Kidney glomerular epithelial cell (primary cell): ENCODE data around the gene MRPL20.
"Not testable (repeated sequence)": the region's sequence is repeated elsewhere in the genome, so short reads cannot be mapped to it uniquely, and the experiment has no call there.

Experiments
- DNase-seq: peaks from one replicate; lab custom pipeline; 2025; lab: John Stamatoyannopoulos, UW

Gene MRPL20

GRCh38 chr1:1385931-1386330 lies 21.2 kb downstream of the MRPL20 start:
- no peak for DNase-seq

GRCh38 chr1:1385339-1385738 lies 21.8 kb downstream of the MRPL20 start:
- not testable (repeated sequence) for DNase-seq

GRCh38 chr1:1381294-1381693 lies 25.8 kb downstream of the MRPL20 start:
- no peak for DNase-seq

GRCh38 chr1:1380860-1381259 lies 26.2 kb downstream of the MRPL20 start:
- no peak for DNase-seq

DNA sequence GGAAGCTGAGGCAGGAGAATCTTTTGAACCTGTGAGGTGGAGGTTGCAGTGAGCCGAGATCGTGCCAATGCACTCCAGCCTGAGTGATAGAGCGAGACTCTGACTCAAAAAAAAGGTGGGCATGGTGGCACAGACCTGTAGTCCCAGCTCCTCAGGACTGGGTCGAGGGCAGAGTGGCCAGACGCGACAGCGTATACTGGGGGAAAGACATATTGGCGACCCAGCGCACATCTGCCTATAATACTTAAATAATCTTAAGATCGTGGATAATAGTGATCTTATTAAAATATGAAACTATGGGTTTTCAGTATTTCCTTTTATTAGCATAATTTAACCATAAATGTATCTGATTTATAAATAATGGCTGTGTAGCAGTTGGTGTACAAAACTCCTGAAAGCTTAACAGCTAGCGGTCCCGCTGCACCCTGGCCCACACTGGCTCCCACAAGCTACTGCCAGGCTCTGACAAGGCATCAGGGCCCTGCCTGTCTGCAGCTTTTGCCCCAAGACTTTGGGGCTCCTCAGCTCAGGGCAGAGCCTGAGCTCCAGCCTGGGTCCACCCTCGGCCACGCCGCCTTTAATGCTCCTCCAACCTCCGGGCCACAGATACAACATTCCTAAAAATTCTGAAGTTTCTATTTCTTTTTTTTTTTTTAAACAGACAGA lies 29.4 kb downstream of the MRPL20 start:
- DNase-seq, result no peak

GRCh38 chr1:1376551-1377226 lies 30.4 kb downstream of the MRPL20 start:
- DNase-seq, result no peak

DNA sequence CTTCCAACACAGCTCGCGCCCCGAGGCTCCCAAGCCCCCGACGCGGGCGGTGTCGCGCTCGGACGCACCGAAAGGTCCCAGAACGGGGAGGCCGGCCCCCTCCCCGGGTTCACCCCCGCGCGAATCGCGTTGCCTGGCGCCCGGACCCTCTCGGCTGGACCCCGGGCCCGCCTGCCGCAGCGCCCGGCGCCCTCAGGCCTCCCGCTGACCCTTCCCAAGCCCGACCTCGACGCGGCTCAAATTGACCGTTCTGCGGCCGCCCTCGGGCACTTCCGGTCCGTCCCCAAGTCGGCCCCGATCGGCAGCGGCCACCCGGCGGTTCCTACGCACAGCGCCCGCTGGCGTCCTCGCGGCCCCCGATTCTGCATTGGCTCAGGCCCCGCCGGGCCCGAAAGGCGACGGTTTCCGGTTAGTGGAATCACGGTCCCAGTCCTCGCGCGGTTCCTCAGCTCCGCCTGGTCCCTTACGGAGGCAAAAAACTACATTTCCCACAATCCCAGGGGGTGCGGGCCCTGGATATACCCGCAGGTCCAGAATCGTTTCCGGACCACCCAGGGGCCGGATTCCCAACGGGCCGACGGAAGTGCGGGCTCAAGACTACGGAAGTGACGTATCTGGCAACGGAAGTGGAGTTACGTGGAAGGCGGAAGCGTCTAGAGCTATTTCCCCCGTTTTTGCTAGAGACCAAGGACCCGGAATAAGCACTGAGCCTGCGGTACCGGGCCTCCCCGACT lies 32.0 kb downstream of the MRPL20 start, which contains the start of gene AURKAIP1:
Gene AURKAIP1 (minus strand): TSS at position 279 of the 734 bp plus-strand sequence. CDS start 451 bp downstream, outside the sequence.
- DNase-seq, result peak; percentile 99

GRCh38 chr1:1374589-1374928 lies 32.5 kb downstream of the MRPL20 start:
- DNase-seq, result no peak

DNA sequence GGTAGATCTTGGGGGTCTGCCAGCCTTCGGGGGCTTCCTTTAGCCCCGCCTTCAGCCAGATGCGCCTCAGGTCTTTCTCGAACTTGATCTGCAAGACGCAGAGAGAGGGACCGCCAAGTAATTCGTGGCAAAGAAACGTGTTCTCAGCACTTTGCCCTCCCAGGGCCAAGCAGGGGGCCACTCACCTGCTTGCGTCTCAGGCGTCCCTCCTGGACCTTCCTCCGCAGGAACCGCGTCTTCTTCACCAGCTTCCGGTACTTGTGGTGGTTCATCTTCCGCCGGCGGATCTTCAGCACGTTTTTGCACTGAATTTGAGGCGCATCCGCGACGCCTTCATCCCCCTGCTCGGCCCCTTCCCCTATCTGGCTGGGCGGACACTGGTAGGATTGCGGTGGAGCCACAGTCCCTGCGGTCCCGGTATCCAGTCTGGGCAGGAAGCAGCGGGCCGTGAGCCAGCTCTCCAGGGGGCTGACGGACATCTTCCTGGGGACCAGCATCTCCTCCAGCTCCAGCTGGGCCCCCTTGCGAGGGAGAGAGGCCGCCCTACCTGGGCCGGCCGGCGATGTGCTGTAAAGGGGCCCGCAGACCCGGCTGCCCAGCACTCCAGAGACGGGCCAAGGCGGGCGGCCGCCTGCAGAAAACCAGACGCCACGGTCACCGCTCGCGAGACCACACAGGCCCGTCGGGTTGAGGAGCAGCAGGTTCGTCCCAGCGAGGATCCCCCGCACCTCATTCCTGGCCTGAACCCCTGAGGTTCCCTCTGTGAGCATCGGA lies 33.1 kb downstream of the MRPL20 start:
- DNase-seq, result no peak

GRCh38 chr1:1373051-1373814 lies 33.9 kb downstream of the MRPL20 start:
- no peak for DNase-seq

- peak; percentile 9 for DNase-seq
Observed at GRCh38 chr1:1371746-1372711, 35.1 kb downstream of the MRPL20 start.

- no peak for DNase-seq
Observed at GRCh38 chr1:1371364-1371745, 35.7 kb downstream of the MRPL20 start.

DNA sequence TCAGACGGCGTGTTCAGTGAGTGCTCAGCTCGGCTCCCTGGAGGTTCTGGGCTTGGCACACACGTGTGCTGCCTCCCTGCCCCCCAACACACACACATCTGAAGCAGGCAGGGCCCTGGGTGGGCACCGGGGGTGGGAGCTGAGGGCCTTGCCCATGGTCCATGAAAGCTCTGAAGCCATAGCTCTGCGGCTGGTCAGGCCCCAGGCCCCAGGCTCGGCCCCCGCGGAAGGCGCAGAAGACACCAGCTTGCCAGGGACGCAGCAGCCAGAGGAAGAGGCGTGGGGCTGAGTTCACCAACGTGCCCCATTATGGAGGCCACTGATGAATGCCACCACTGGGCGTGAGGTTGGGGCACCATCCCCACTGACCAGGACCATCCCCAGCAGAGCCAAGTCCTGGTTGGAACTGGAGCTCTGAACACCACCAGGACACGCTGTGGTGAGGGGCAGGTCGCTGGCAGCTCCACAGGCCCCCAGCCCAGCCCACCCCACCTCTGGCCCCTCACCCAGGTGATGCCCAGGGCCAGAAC lies 36.3 kb downstream of the MRPL20 start:
- no peak for DNase-seq

DNA sequence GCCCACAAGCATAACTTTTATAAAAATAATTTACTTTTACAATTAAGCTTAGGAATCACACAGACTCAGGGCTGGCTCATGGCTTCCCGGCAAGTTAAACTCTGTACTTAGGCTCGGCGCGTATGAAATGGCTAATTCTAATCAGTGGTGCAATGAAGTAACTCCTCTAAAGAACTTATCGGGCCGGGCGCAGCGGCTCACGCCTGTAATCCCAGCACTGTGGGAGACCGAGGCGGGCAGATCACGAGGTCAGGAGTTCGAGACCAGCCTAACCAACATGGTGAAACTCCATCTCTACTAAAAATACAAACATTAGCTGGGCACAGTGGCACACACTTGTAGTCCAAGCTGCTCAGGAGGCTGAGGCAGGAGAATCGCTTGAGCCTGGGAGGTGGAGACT lies 37.0 kb downstream of the MRPL20 start:
- not testable (repeated sequence) for DNase-seq

DNA sequence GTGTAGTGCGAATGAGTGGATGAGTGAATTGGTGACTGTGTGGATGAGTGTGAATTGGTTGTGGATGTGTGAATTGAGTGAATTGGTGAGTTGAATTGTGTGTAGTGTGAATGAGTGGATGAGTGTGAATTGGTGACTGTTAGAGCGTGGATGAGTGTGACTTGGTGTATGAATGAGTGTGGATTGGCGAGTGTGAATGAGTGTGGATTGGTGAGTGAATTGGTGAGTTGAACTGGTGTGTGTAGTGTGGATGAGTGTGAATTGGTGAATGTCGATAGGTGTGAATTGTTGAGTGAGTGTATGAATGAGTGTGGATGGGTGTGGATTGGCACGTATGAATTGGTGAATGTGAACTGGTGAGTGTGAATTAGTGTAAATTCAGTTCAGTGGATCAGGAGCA lies 39.8 kb downstream of the MRPL20 start:
- no peak for DNase-seq

DNA sequence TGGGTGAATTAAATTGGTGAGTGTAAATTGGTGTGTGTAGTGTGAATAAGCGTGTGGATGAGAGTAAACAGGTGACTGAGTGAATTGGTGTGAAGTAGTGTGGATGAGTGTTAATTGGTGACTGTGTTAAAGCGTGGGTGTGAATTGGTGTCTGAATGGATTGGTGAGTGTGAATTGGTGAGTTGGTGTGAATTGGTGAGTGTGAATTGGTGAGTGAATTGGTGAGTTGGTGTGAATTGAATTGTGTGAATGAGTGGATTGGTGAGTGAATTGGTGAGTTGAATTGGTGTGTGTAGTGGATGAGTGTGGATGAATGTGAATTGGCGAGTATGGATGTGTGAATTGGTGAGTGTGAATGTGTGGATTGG lies 40.4 kb downstream of the MRPL20 start:
- no peak for DNase-seq

DNA sequence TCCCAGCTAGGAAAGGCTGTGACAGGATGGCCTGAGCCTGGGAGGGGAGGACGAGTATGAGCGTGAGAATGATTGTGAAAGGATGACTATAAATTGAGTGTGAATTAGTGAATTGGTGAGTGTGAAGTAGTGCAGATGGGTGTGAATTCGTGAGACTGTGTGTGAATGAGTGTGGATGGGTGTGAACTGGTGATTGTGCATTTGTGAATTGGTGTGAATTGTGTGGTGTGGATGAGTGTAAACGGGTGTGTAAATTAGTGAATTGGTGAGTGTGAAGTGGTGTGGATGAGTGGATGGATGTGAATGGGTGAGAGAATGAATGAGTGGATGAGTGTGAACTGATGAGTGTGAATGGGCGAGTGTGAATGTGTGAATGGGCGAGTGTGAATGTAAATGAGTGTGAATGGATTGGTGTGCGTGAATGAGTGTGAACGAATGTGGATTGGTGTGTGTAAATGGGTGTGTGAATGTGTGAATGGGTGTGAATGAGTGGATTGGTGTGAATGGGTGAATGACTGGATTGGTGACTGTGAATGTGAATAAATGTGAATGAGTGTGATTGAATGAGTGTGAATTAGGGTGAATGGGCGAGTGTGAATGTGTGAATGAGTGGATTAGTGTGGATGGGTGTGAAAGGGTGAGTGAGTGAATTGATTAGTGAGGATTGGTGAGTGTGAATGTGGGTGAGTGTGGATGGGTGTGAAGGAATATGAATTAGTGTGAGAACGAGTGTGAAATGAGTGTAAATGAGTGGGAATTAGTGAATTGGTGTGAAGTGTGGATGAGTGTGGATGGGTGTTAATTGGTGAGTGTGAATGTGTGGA lies 41.0 kb downstream of the MRPL20 start:
- no peak for DNase-seq

GRCh38 chr1:1364266-1364665 lies 42.8 kb downstream of the MRPL20 start:
- DNase-seq, result no peak

- DNase-seq, result peak; percentile 32
Observed at GRCh38 chr1:1361982-1362423, 45.1 kb downstream of the MRPL20 start.
